GM12878 (cell line): ENCODE data around the gene NXN. TPM values are rescaled to one million over a fixed set of nuclear protein-coding genes. Genes with fewer than 3 reads are reported as not detected.
"Not testable (repeated sequence)": the region's sequence is repeated elsewhere in the genome, so short reads cannot be mapped to it uniquely, and the experiment has no call there.

Experiments
- ATAC-seq: fragments of 200-7000 bp; cut with Tn5 transposase; 3 replicates; pipeline ENCODE4 v1.9.1; 2020; ENCODE audit warnings: mild to moderate bottlenecking, moderate library complexity
- BruUV-seq: library from RNA; stranded (reverse); fragments of 400-500 nt; replicated peaks from 2 replicates; lab custom pipeline; 2021; lab: Mats Ljungman, UMichigan
- CTCF ChIA-PET: fragments of 300-600 bp; sonication (Branson Sonifier 250); formaldehyde crosslinking; extraction: SDS; loops from one replicate; lab custom pipeline; 2021; ENCODE audit warnings: inconsistent platforms; lab: Yijun Ruan, JAX
- POLR2A ChIA-PET: fragments of 350-600 bp; formaldehyde crosslinking; extraction: SDS; loops from one replicate; lab custom pipeline; 2021; ENCODE audit warnings: inconsistent platforms; lab: Charles Lee
- RAD21 ChIA-PET: fragments of 300-600 bp; sonication (Branson Sonifier 250); formaldehyde crosslinking; loops from one replicate; lab custom pipeline; 2023; ENCODE audit warnings: antibody characterized with exemption; ENCODE audit not compliant: unreplicated experiment; lab: Charles Lee
- SMC1A ChIA-PET: fragments of 300-600 bp; sonication (Branson Sonifier 250); formaldehyde crosslinking; loops from one replicate; lab custom pipeline; 2023; ENCODE audit not compliant: unreplicated experiment, uncharacterized antibody; lab: Charles Lee
- DNase-seq: peaks from one replicate; pipeline ENCODE4 v3.0.0-alpha.2; 2011; ENCODE audit warnings: low read depth, low spot score
- FAIRE-seq: peaks from 3 replicates; lab custom pipeline; 2011; peaks lifted over from hg19 to GRCh38; lab: Jason Lieb, UNC
- H2AFZ ChIP-seq: 2 replicates; pipeline ENCODE4 v1.6.0; 2011; ENCODE audit warnings: low read depth, low read length, control low read depth; ENCODE audit not compliant: control insufficient read depth
- H3K27ac ChIP-seq: 2 replicates; pipeline ENCODE4 v1.5.1; 2011; ENCODE audit warnings: control low read depth; ENCODE audit not compliant: control insufficient read depth, insufficient read depth
- H3K27me3 ChIP-seq, 2 experiments: replicated peaks in 1 of 2; 2 replicates each; pipeline versions ENCODE4 v1.6.0 to v1.6.1; 2011; ENCODE audit warnings: low read length in 1 of 2; ENCODE audit not compliant: control insufficient read depth in 2 of 2, insufficient read depth in 2 of 2
- H3K36me3 ChIP-seq, 2 experiments: 2 replicates each; pipeline ENCODE4 v1.5.1; 2011; ENCODE audit warnings: low read length in 1 of 2; ENCODE audit not compliant: control insufficient read depth in 2 of 2, insufficient read depth in 2 of 2
- H3K4me1 ChIP-seq: 2 replicates; pipeline ENCODE4 v1.6.1; 2011; ENCODE audit warnings: mild to moderate bottlenecking, low read length, moderate library complexity, mixed read lengths; ENCODE audit not compliant: control insufficient read depth, insufficient read depth
- H3K4me2 ChIP-seq: 2 replicates; pipeline ENCODE4 v1.6.0; 2011; ENCODE audit warnings: control low read depth; ENCODE audit not compliant: control insufficient read depth, insufficient read depth
- H3K4me3 ChIP-seq: fragments of 200-600 bp; sonication (generic); 2 replicates; pipeline ENCODE4 v1.5.1; 2016
- H3K79me2 ChIP-seq: 2 replicates; pipeline ENCODE4 v1.6.0; 2011; ENCODE audit warnings: low read length; ENCODE audit not compliant: control insufficient read depth, insufficient read depth
- H3K9ac ChIP-seq: 2 replicates; pipeline ENCODE4 v1.8.0; 2011; ENCODE audit warnings: low read length, control low read depth, mixed read lengths; ENCODE audit not compliant: control insufficient read depth, insufficient read depth
- H3K9me3 ChIP-seq: replicated peaks from 3 replicates; pipeline ENCODE4 v1.5.1; 2011; ENCODE audit warnings: mild to moderate bottlenecking, low read length; ENCODE audit not compliant: control insufficient read depth, insufficient read depth
- H4K20me1 ChIP-seq: 2 replicates; pipeline ENCODE4 v1.6.0; 2011; ENCODE audit not compliant: control insufficient read depth, insufficient read depth
- WGBS: methylation state at CpG from one replicate; pipeline ENCODE4 v1.1.6; 2016; ENCODE audit warnings: low lambda C conversion rate; ENCODE audit not compliant: insufficient replicate concordance, insufficient coverage; ENCODE audit errors: missing lambda C conversion rate; 5-methylcytosine and 5-hydroxymethylcytosine counted together
- in situ Hi-C: fragments of 300-500 bp; cut with MboI; formaldehyde crosslinking; loops from 9 replicates; pipeline ENCODE4 v1.14.3; 2018; ENCODE audit warnings: mixed read lengths
- intact Hi-C: fragments of 100-400 bp; cut with micrococcal nuclease; formaldehyde crosslinking; loops from one replicate; pipeline ENCODE4 v1.14.2; 2022; ENCODE audit not compliant: unreplicated experiment
- polyA plus RNA-seq, 11 experiments: library from polyadenylated mRNA; depleted of rRNA in 4 of 11; unstranded in 6 of 11; stranded (reverse) in 5 of 11; fragments of >200 nt; fragmentation: Nextera tagmentation in 4 of 11; fragmentation: Illumina TruSeq in 1 of 11; extraction: Ambion mirVana in 4 of 11; extraction: Trizol in 1 of 11; gene quantifications; 1 replicate in 1 of 11; 2 replicates in 10 of 11; pipeline versions ENCODE4 v1.2.1 to v1.2.3, GENCODE V29; 2011 to 2016; ENCODE audit warnings: inconsistent platforms in 2 of 11, missing spikeins in 2 of 11, low read depth in 1 of 11
- total RNA-seq, 4 experiments: library from RNA; depleted of rRNA in 3 of 4; stranded (reverse); fragments of >200 nt in 3 of 4; fragmentation: Illumina TruSeq in 1 of 4; extraction: Trizol in 1 of 4; gene quantifications; 2 replicates each; pipeline versions ENCODE4 v1.2.1 to v1.2.3, GENCODE V29; 2013 to 2021
- TF ChIP-seq, protein P1 (sequence below): fragments of 450-650 bp; IDR thresholded peaks from 2 replicates; pipeline ENCODE4 v1.6.1; 2017; ENCODE audit warnings: mild to moderate bottlenecking, moderate library complexity

NXN gene
- total and polyA plus RNA-seq, 10 of the 15 experiments (the other 5 are each of a cell fraction or from before 2014, with no cell fraction given): 0.04 to 1.2 (median 0.30) TPM

DNA sequence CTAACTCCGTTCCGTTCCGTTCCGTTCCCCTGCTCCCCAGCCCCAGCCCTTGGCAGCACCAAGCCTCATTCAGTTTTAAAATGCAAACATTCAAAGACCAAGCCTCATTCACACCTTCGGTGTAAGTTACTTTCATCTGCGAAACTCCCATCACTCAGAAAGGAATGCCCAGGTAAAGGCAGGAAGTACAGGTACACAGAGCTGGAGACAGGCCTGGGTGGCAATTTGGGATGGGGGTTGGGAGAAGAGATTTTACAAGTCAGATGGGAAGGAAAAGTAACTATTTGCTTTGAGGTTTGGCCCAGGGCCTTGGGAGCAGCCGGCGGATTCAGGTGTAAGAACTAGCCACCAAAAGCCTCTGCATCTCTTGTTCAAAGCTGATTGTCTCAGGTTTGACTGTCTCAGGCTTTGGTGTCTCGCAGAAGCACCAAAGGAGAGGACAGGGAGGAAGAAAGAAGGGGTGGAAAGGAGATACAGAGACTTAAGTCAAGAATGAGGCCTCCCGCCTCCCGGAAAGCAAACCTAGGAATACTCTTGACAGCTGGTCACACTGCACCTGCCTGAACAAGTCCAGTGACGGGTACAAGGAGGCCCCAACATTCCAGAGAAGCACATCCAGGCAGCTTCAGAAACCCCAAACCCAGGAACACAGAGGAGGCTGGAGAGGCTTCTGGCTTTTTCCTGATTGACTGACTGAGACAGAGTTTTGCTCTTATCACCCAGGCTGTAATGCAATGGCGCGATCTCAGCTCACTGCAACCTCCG is 54.7 kb downstream of the NXN start (continued):
- TF ChIP-seq, protein P1, sequence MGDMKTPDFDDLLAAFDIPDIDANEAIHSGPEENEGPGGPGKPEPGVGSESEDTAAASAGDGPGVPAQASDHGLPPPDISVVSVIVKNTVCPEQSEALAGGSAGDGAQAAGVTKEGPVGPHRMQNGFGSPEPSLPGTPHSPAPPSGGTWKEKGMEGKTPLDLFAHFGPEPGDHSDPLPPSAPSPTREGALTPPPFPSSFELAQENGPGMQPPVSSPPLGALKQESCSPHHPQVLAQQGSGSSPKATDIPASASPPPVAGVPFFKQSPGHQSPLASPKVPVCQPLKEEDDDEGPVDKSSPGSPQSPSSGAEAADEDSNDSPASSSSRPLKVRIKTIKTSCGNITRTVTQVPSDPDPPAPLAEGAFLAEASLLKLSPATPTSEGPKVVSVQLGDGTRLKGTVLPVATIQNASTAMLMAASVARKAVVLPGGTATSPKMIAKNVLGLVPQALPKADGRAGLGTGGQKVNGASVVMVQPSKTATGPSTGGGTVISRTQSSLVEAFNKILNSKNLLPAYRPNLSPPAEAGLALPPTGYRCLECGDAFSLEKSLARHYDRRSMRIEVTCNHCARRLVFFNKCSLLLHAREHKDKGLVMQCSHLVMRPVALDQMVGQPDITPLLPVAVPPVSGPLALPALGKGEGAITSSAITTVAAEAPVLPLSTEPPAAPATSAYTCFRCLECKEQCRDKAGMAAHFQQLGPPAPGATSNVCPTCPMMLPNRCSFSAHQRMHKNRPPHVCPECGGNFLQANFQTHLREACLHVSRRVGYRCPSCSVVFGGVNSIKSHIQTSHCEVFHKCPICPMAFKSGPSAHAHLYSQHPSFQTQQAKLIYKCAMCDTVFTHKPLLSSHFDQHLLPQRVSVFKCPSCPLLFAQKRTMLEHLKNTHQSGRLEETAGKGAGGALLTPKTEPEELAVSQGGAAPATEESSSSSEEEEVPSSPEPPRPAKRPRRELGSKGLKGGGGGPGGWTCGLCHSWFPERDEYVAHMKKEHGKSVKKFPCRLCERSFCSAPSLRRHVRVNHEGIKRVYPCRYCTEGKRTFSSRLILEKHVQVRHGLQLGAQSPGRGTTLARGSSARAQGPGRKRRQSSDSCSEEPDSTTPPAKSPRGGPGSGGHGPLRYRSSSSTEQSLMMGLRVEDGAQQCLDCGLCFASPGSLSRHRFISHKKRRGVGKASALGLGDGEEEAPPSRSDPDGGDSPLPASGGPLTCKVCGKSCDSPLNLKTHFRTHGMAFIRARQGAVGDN: no peak

DNA sequence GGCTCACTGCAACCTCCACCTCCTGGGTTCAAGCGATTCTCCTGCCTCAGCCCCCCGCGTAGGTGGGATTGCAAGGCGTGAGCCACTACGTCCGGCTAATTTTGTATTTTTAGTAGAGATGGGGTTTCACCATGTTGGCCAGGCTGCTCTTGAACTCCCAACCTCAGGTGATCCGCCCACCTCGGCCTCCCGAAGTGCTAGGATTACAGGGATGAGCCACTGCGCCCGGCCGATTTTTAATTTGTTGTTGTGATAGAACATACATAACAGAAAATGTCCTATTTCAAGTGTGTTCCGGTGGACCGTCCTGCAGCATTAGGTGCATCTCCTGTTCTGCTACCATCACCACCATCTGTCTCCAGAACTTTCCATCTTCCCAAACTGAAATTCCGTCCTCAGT is 55.3 kb downstream of the NXN start:
- H2AFZ ChIP-seq, H3K9me3 ChIP-seq, H3K9ac ChIP-seq, H3K27ac ChIP-seq, H3K27me3 ChIP-seq, H3K4me2 ChIP-seq, CTCF ChIA-PET, H4K20me1 ChIP-seq, RAD21 ChIA-PET, in situ Hi-C loops, BruUV-seq, H3K4me1 ChIP-seq, H3K36me3 ChIP-seq, SMC1A ChIA-PET, H3K79me2 ChIP-seq, ATAC-seq, DNase-seq, FAIRE-seq, intact Hi-C loops, POLR2A ChIA-PET, H3K4me3 ChIP-seq: not testable (repeated sequence)
- WGBS: 51% methylated on average over 15 of the region's 15 CpGs
